Sigmoid colon (tissue), 7 donors: ENCODE data around the gene MT4. TPM values are rescaled to one million over a fixed set of nuclear protein-coding genes. Genes with fewer than 3 reads are reported as not detected.

ENCODE experiments used
- DNase-seq: peaks from one replicate; pipeline ENCODE4 v3.0.0-alpha.2; 2019
- H3K27ac ChIP-seq, 4 donors: fragments of 200-600 bp; sonication (generic); one replicate each; pipeline ENCODE4 v1.5.1; 2016 to 2019; ENCODE audit warnings: mild to moderate bottlenecking in 1 of 4
- H3K27me3 ChIP-seq, 3 donors: fragments of 200-600 bp; sonication (generic); one replicate each; pipeline ENCODE4 v1.5.1; 2019; ENCODE audit warnings: mild to moderate bottlenecking in 1 of 3
- H3K36me3 ChIP-seq, 4 donors: fragments of 200-600 bp; sonication (generic); one replicate each; pipeline ENCODE4 v1.5.1; 2016 to 2019
- H3K4me1 ChIP-seq, 4 donors: fragments of 200-600 bp; sonication (generic); one replicate each; pipeline ENCODE4 v1.5.1; 2017 to 2019
- H3K4me3 ChIP-seq, 4 donors: fragments of 200-600 bp; sonication (generic); one replicate each; pipeline ENCODE4 v1.5.1; 2017 to 2019; ENCODE audit warnings: mild to moderate bottlenecking in 2 of 4, moderate library complexity in 1 of 4
- H3K9me3 ChIP-seq, 4 donors: fragments of 200-600 bp in 3 of 4; sonication (generic) in 3 of 4; one replicate each; pipeline versions ENCODE4 v1.5.1 to v1.6.1; 2013 to 2019
- EP300 ChIP-seq, 4 donors: sonication (generic); formaldehyde crosslinking; IDR thresholded peaks; one replicate each; pipeline ENCODE4 v1.6.1; 2017; ENCODE audit warnings: antibody characterized with exemption in 4 of 4
- POLR2A ChIP-seq, 2 donors: fragments of 450-650 bp; IDR thresholded peaks; one replicate each; pipeline ENCODE4 v1.6.1; 2016; ENCODE audit warnings: antibody characterized with exemption in 2 of 2, mild to moderate bottlenecking in 2 of 2, moderate library complexity in 2 of 2
- POLR2AphosphoS5 ChIP-seq, 4 donors: sonication (generic); formaldehyde crosslinking; IDR thresholded peaks; one replicate each; pipeline ENCODE4 v1.6.1; 2017; ENCODE audit warnings: antibody characterized with exemption in 4 of 4
- WGBS, 2 donors: extraction: QIAGEN DNeasy Blood & Tissue Kit; methylation state at CpG; one replicate each; pipeline ENCODE4 v1.1.7; 2013; 5-methylcytosine and 5-hydroxymethylcytosine counted together
- intact Hi-C: fragments of 100-400 bp; cut with DNase I; formaldehyde crosslinking; loops from one replicate; pipeline ENCODE4 v1.15.1; 2023
- polyA plus RNA-seq, 3 donors: library from polyadenylated mRNA; stranded (reverse); fragments of 200-250 nt; gene quantifications; one replicate each; pipeline ENCODE4 v1.2.3, GENCODE V29; 2013
- total RNA-seq, 4 donors: library from RNA; depleted of rRNA; stranded (reverse); fragments of >200 nt; gene quantifications; one replicate each; pipeline ENCODE4 v1.1.0, GENCODE V29; 2016
- TF ChIP-seq, protein P1 (sequence below), 4 experiments: fragments of 450-650 bp in 3 of 4; fragments of 200-600 bp in 1 of 4; IDR thresholded peaks; one replicate each; pipeline ENCODE4 v1.5.1; 2016 to 2019; ENCODE audit warnings: antibody characterized with exemption in 4 of 4, mild to moderate bottlenecking in 3 of 4, moderate library complexity in 2 of 4
- donor health status: healthy with polysubstance abuse.
- donor health status: Bipolar disorder and iron deficiency.
- donor health status: healthy.

MT4 gene
- total and polyA plus RNA-seq, 7 donors: not detected

- Histone ChIP-seq H3K9me3 (no peaks in the 10 kb centered on the region), H3K27ac (peak overlapping the region in 3 of 4 donors; percentile 13 to 54 (median 47)), H3K4me1 (peaks cover 0 to 19% (median 15%) of the 10 kb centered on the region in 4 donors), H3K4me3 (no peak overlapping the region), H3K36me3 (no peaks in the 10 kb centered on the region), H3K27me3 (peaks cover 0 to 1% (median 0%) of the 10 kb centered on the region in 3 donors)
- TF ChIP-seq POLR2AphosphoS5 (IDR thresholded peaks at IDR 0.05) (peak in 2 of 4 donors; percentile 13 to 28), EP300 (IDR thresholded peaks at IDR 0.05) (no peak)
- intact Hi-C loops: no loop called here
- 23 to 40% methylated on average over 11 of the region's 11 CpGs for WGBS, 2 donors
- DNase-seq: peak; percentile 82
These were observed 12.8 kb upstream of the MT4 start for GRCh38 chr16:56551796-56552738.

DNA sequence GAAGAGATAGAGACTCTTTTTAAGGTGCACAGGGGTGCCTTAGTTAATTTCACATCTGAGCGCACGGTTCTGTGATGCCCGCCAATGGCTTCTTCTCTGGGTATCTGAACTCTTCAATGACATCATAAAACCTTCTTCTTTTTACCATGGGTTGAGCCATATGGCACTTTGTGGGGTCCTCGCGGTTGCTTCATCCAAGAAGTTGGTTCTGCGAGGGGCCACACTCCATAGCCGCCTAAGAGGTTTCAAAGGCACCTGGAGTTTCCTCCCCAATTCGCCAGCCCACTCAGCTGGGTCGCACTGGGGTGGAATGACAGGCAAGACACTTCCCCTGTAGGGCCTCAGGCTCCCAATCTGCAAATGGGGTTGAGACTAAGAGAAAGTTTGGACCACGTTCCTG, 10.4 kb upstream of the MT4 start:
- intact Hi-C loops: no loop called here

GRCh38 chr16:56558024-56558747, 6.7 kb upstream of the MT4 start:
- no peak overlapping the region for H3K4me3 ChIP-seq

More for the DNA sequence above, 10.4 kb upstream of the MT4 start:
- peaks cover 0 to 3% (median 3%) of the 10 kb centered on the region in 3 donors for H3K27me3 ChIP-seq
- no peak overlapping the region for H3K4me3 ChIP-seq
- peaks cover 0 to 19% (median 15%) of the 10 kb centered on the region in 4 donors for H3K4me1 ChIP-seq
- 95 to 96% methylated on average over 10 of the region's 10 CpGs for WGBS, 2 donors
- DNase-seq: no peak
- no peak overlapping the region for H3K27ac ChIP-seq
- H3K9me3 ChIP-seq: no peaks in the 10 kb centered on the region
- no peaks in the 10 kb centered on the region for H3K36me3 ChIP-seq
- TF ChIP-seq EP300 (IDR thresholded peaks at IDR 0.05): no peak
- TF ChIP-seq POLR2A (IDR thresholded peaks at IDR 0.05): no peak
- TF ChIP-seq, protein P1, sequence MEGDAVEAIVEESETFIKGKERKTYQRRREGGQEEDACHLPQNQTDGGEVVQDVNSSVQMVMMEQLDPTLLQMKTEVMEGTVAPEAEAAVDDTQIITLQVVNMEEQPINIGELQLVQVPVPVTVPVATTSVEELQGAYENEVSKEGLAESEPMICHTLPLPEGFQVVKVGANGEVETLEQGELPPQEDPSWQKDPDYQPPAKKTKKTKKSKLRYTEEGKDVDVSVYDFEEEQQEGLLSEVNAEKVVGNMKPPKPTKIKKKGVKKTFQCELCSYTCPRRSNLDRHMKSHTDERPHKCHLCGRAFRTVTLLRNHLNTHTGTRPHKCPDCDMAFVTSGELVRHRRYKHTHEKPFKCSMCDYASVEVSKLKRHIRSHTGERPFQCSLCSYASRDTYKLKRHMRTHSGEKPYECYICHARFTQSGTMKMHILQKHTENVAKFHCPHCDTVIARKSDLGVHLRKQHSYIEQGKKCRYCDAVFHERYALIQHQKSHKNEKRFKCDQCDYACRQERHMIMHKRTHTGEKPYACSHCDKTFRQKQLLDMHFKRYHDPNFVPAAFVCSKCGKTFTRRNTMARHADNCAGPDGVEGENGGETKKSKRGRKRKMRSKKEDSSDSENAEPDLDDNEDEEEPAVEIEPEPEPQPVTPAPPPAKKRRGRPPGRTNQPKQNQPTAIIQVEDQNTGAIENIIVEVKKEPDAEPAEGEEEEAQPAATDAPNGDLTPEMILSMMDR (IDR thresholded peaks at IDR 0.05): no peak
- no peak for TF ChIP-seq POLR2AphosphoS5 (IDR thresholded peaks at IDR 0.05)

DNA sequence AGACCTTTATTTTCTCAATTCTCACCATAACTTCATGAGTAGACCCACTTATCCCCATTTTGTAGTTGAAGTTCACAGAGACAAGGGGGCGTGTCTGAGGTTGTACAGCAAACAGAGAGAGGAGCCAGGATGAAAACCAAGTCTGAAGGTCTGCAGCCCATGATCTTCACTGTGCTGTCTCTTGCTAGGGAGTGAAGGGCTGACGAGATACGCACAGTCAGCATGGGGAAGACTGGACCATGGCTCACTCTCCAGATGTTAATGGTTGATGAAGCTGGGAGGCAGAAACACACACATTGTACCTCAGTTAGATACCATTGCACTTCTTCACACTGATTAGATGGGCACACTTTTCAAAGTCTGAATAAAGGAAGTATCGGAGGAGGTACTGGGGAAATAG, 5.8 kb upstream of the MT4 start:
- WGBS, 2 donors: 93 to 96% methylated on average over 4 of the region's 4 CpGs
- TF ChIP-seq POLR2AphosphoS5 (IDR thresholded peaks at IDR 0.05) (no peak), POLR2A (IDR thresholded peaks at IDR 0.05) (no peak), EP300 (IDR thresholded peaks at IDR 0.05) (no peak)
- TF ChIP-seq, protein P1 (IDR thresholded peaks at IDR 0.05): no peak
- no peaks in the 10 kb centered on the region for H3K36me3 ChIP-seq
- H3K4me3 ChIP-seq: no peak overlapping the region
- H3K27ac ChIP-seq: no peak overlapping the region
- intact Hi-C loops: no loop called here
- no peaks in the 10 kb centered on the region for H3K9me3 ChIP-seq
- no peaks in the 10 kb centered on the region for H3K4me1 ChIP-seq
- DNase-seq: no peak
- peaks cover 0 to 3% (median 3%) of the 10 kb centered on the region in 3 donors for H3K27me3 ChIP-seq

More at GRCh38 chr16:56558024-56558747, 6.7 kb upstream of the MT4 start:
- Histone ChIP-seq H3K27me3 (peaks cover 0 to 3% (median 3%) of the 10 kb centered on the region in 3 donors), H3K36me3 (no peaks in the 10 kb centered on the region), H3K27ac (no peak overlapping the region), H3K4me1 (no peaks in the 10 kb centered on the region), H3K9me3 (no peaks in the 10 kb centered on the region)
- no peak for TF ChIP-seq POLR2A (IDR thresholded peaks at IDR 0.05)
- no peak for TF ChIP-seq EP300 (IDR thresholded peaks at IDR 0.05)
- TF ChIP-seq, protein P1 (IDR thresholded peaks at IDR 0.05): no peak
- no peak for TF ChIP-seq POLR2AphosphoS5 (IDR thresholded peaks at IDR 0.05)
- intact Hi-C loops: no loop called here
- DNase-seq: no peak
- WGBS, 2 donors: 27 to 64% methylated on average over 8 of the region's 8 CpGs

DNA sequence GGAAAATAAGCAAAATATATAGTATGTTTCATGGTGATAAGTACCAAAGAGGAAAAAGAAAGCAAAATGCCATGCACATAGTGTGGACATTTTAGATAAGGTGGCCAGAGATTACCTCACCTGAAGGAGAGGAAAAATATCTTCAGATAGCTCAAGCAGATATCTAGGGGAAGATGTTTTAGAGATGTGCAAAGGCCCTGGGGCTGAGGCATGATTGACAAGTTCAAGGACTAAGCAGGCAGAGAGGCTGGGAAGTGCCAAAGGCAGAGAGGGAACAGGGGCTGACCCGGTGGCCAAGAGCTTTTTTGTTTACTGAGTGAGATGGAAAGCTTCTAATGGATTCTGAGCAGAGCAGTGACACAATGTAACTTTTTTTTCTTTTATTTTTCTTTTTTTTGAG, 4.4 kb upstream of the MT4 start:
- Histone ChIP-seq H3K4me3 (no peak overlapping the region), H3K27ac (no peak overlapping the region), H3K36me3 (no peaks in the 10 kb centered on the region), H3K27me3 (peaks cover 0 to 4% (median 3%) of the 10 kb centered on the region in 3 donors), H3K4me1 (no peaks in the 10 kb centered on the region), H3K9me3 (no peaks in the 10 kb centered on the region)
- no peak for TF ChIP-seq POLR2A (IDR thresholded peaks at IDR 0.05)
- TF ChIP-seq POLR2AphosphoS5 (IDR thresholded peaks at IDR 0.05): no peak
- no peak for TF ChIP-seq EP300 (IDR thresholded peaks at IDR 0.05)
- TF ChIP-seq, protein P1 (IDR thresholded peaks at IDR 0.05): no peak
- intact Hi-C loops: no loop called here
- WGBS, 2 donors: 27 to 58% methylated on average over 1 of the region's 1 CpG
- no peak for DNase-seq
